Measurements from ENCODE around the gene HPS3. TPM values are rescaled to one million over a fixed set of nuclear protein-coding genes. Genes with fewer than 3 reads are reported as not detected.
A peak's percentile ranks its signal among the peaks of the same experiment; 100 is the strongest.

The HPS3 gene
- total RNA-seq, 2 experiments from 2014 or later = 26.2 to 38.8 TPM

- intact Hi-C loops (cut with micrococcal nuclease; ENCODE audit: unreplicated experiment) = no loop called here
- Histone ChIP-seq H3K9me3 (ENCODE audit: low read length) (no peaks in the 10 kb centered on the region), H3K4me1 (ENCODE audit: insufficient read depth, low read length, poor library complexity, severe bottlenecking) (peaks cover 39% of the 10 kb centered on the region), H2AFZ (ENCODE audit: low read length) (peak overlapping the region; percentile 61; the same call in 1 of the 2 replicates), H3K4me3 (ENCODE audit: low read depth, low read length, poor library complexity, severe bottlenecking) (peak overlapping the region; percentile 40), H3K27ac (ENCODE audit: low read depth, low read length, poor library complexity, severe bottlenecking) (peak overlapping the region; percentile 91), H3K4me2 (ENCODE audit: low read length) (peak overlapping the region; percentile 71), H4K20me1 (ENCODE audit: insufficient read depth, low read length) (no peaks in the 10 kb centered on the region), H3K36me3 (ENCODE audit: insufficient read depth, low read length) (peaks cover 74% of the 10 kb centered on the region), H3K79me2 (ENCODE audit: insufficient read depth, low read depth, low read length) (peaks cover 5% of the 10 kb centered on the region; the same call in 1 of the 2 replicates), H3K9me2 (ENCODE audit: insufficient read depth, low read length) (no peaks in the 10 kb centered on the region)
- CTCF ChIA-PET (ENCODE audit: unreplicated experiment) = interaction anchor here (0.9 to 1.2 kb wide), 2 partner anchors 10 to 15 kb away, joined by 3 read pairs; no protein-coding TSS in a partner anchor
- TF ChIP-seq CTCF (conservative IDR thresholded peaks at IDR 0.05; ENCODE audit: low read length) (no peak), EZH2phosphoT487 (IDR thresholded peaks at IDR 0.05; ENCODE audit: borderline replicate concordance, low read depth, low read length) (no peak)
- POLR2A ChIA-PET = interaction anchor here (0.6 to 2.8 kb wide), 8 partner anchors 11 to 154 kb away, joined by 3 to 55 read pairs (median 5); partner anchors contain the start of genes GYG1 and HPS3
- DNase-seq (ENCODE audit: low spot score) = peak; percentile 17
- BruUV-seq (replicated peaks) = no TSS peak
Measured at GRCh38 chr3:149145356-149145755, 15.9 kb downstream of the HPS3 start.

GRCh38 chr3:149145974-149146373, 16.5 kb downstream of the HPS3 start:
- ChIA-PET CTCF (ENCODE audit: unreplicated experiment) (interaction anchor here (0.9 to 1.4 kb wide), 3 partner anchors 10 to 193 kb away, joined by 3 read pairs; no protein-coding TSS in a partner anchor), POLR2A (interaction anchor here (0.5 to 2.8 kb wide), 14 partner anchors 10 to 916 kb away, joined by 3 to 55 read pairs (median 4); partner anchors contain the start of genes GYG1, HLTF and HPS3)
- no peaks in the 10 kb centered on the region for H4K20me1 ChIP-seq (ENCODE audit: insufficient read depth, low read length)
- peak overlapping the region; percentile 71 for H3K4me2 ChIP-seq (ENCODE audit: low read length)
- peaks cover 72% of the 10 kb centered on the region for H3K36me3 ChIP-seq (ENCODE audit: insufficient read depth, low read length)
- no TSS peak for BruUV-seq (replicated peaks)
- H2AFZ ChIP-seq (ENCODE audit: low read length) = peak overlapping the region; percentile 61; the same call in 1 of the 2 replicates
- intact Hi-C loops (cut with micrococcal nuclease; ENCODE audit: unreplicated experiment) = loop anchor here (1.0 kb wide), 1 partner anchor 17 kb away; the partner anchor contains the start of gene HPS3
- TF ChIP-seq EZH2phosphoT487 (IDR thresholded peaks at IDR 0.05; ENCODE audit: borderline replicate concordance, low read depth, low read length) (no peak), CTCF (conservative IDR thresholded peaks at IDR 0.05; ENCODE audit: low read length) (no peak)
- H3K9me3 ChIP-seq (ENCODE audit: low read length) = no peaks in the 10 kb centered on the region
- peaks cover 5% of the 10 kb centered on the region; the same call in 1 of the 2 replicates for H3K79me2 ChIP-seq (ENCODE audit: insufficient read depth, low read depth, low read length)
- no peaks in the 10 kb centered on the region for H3K9me2 ChIP-seq (ENCODE audit: insufficient read depth, low read length)
- H3K4me1 ChIP-seq (ENCODE audit: insufficient read depth, low read length, poor library complexity, severe bottlenecking) = peaks cover 36% of the 10 kb centered on the region
- peak; percentile 89 for DNase-seq (ENCODE audit: low spot score)
- H3K4me3 ChIP-seq (ENCODE audit: low read depth, low read length, poor library complexity, severe bottlenecking) = peak overlapping the region; percentile 40
- H3K27ac ChIP-seq (ENCODE audit: low read depth, low read length, poor library complexity, severe bottlenecking) = peak overlapping the region; percentile 91

- ChIA-PET POLR2A (interaction anchor here (1.0 to 1.1 kb wide), 2 partner anchors 24 to 81 kb away, joined by 3 read pairs; no protein-coding TSS in a partner anchor), CTCF (ENCODE audit: unreplicated experiment) (no interaction called here)
- H3K9me2 ChIP-seq (ENCODE audit: insufficient read depth, low read length) = no peaks in the 10 kb centered on the region
- H3K36me3 ChIP-seq (ENCODE audit: insufficient read depth, low read length) = peaks cover 81% of the 10 kb centered on the region
- no peak for TF ChIP-seq CTCF (conservative IDR thresholded peaks at IDR 0.05; ENCODE audit: low read length)
- no peak for TF ChIP-seq EZH2phosphoT487 (IDR thresholded peaks at IDR 0.05; ENCODE audit: borderline replicate concordance, low read depth, low read length)
- no peak overlapping the region for H3K4me2 ChIP-seq (ENCODE audit: low read length)
- DNase-seq (ENCODE audit: low spot score) = no peak
- H4K20me1 ChIP-seq (ENCODE audit: insufficient read depth, low read length) = no peaks in the 10 kb centered on the region
- no TSS peak for BruUV-seq (replicated peaks)
- no peak overlapping the region for H3K27ac ChIP-seq (ENCODE audit: low read depth, low read length, poor library complexity, severe bottlenecking)
- H3K4me1 ChIP-seq (ENCODE audit: insufficient read depth, low read length, poor library complexity, severe bottlenecking) = peaks cover 26% of the 10 kb centered on the region
- no peak overlapping the region for H3K4me3 ChIP-seq (ENCODE audit: low read depth, low read length, poor library complexity, severe bottlenecking)
- H3K9me3 ChIP-seq (ENCODE audit: low read length) = no peaks in the 10 kb centered on the region
- intact Hi-C loops (cut with micrococcal nuclease; ENCODE audit: unreplicated experiment) = no loop called here
- H2AFZ ChIP-seq (ENCODE audit: low read length) = no peak overlapping the region
- no peaks in the 10 kb centered on the region; the same call in 1 of the 2 replicates for H3K79me2 ChIP-seq (ENCODE audit: insufficient read depth, low read depth, low read length)
Measured at GRCh38 chr3:149150436-149150835, 21.0 kb downstream of the HPS3 start.

Data from OCI-LY7 (cell line).